ENCODE results near the gene GALR1.
A peak's percentile ranks its signal among the peaks of the same experiment; 100 is the strongest.
"Not testable (repeated sequence)": the region's sequence is repeated elsewhere in the genome, so short reads cannot be mapped to it uniquely, and the experiment has no call there.

Gene GALR1

DNA sequence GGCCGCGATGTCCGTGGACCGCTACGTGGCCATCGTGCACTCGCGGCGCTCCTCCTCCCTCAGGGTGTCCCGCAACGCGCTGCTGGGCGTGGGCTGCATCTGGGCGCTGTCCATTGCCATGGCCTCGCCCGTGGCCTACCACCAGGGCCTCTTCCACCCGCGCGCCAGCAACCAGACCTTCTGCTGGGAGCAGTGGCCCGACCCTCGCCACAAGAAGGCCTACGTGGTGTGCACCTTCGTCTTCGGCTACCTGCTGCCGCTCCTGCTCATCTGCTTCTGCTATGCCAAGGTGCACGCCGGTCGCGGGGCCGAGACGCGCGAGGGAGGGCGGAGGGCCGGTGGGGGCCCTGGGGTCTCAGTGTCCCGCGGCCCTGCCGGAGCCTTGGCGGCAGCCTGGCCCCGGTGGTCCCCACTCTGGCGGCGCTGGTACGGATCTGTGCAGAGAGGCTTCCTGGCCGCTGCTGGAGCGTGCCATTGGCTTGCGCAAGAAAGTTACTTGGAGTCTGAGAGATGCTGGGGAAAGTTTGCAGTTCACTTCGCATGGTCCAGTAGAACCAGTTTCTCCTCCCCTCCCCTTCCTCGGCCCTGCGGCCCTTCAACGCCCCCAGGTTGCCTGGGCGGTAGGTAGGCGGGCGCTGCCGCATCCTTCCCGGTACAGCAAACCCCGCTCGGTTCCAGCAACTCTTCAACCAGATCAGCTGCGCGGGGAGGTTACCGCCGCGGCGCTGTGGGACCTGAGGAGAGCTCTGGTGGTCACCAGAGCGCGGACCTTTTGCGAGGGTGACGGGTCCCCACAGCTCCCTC, 1.5 kb downstream of the GALR1 start:
- DNase-seq (ENCODE audit: low read depth in 2 of 2): no peak

- DNase-seq (ENCODE audit: low read depth in 2 of 2): no peak
Measured at GRCh38 chr18:77251730-77252050, 2.0 kb downstream of the GALR1 start.

DNA sequence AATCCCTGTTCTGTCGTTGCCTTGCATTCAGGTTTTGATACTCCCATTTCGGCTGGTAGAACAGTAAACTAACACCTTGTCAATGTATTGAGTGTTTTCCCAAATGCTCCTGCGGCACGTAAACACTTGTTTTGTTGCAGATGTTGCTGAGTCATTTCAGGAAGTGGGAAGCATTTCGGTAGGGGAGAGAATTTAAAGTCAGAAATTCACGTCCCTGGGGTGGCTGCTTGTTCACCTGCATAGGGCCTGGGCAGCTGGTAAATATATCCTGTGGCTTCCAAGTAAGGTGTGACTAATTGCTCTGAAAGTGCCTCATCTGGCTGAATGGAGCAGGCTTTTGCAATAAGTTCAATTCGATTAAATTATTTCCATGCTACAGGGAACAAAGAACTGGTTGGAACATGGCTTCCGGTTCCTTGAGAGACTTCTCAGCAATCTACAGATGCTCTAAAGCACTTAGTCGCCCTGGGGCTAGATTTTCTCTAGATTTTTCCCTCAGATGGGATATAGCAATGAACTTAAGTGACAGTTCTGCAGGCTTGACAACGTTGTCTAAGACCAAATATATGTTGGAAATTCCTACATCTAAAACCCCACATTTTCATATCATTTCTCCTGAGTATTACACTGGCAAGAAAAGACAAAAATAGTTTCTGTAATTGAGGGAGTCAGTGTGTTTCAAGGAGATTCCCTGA, 5.2 kb downstream of the GALR1 start:
- no peak for DNase-seq (ENCODE audit: low read depth in 2 of 2)

DNA sequence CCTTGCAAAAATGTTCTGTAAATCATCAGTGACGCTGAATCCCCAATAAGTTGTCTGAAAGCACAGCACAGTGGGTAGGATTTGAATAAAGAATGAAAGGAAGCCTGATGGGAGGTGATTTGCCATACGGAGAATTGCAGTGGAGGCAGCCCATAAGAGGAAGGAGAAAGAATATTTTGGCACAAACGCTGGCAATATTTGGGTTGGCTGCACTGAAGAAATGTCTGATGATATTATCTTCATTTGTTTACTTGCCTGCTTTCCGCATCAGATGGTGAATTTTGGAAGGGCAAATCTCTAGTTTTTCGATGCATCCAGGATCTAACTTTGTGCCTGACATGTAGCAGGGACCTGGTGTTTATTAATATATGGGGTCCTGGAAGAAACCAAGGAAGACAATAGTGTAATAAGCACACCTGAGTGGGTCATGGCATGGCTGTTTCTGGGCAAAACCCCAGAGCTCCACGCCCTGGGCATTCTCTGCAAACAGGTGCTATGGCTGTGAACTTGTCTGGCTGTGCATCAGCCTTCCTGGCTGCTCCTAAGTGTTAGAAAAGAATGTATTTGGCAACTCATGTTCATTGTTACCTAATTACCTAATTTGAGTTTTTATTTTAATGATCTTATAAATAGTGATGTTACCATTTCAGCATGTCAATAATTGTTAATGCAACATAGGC, 5.9 kb downstream of the GALR1 start:
- no peak for DNase-seq (ENCODE audit: low read depth in 2 of 2)

- no peak for DNase-seq (ENCODE audit: low read depth in 2 of 2)
Measured at GRCh38 chr18:77262643-77263465, 13.2 kb downstream of the GALR1 start.

- no peak for DNase-seq (ENCODE audit: low read depth in 2 of 2)
Measured at GRCh38 chr18:77263466-77263763, 13.8 kb downstream of the GALR1 start.

DNA sequence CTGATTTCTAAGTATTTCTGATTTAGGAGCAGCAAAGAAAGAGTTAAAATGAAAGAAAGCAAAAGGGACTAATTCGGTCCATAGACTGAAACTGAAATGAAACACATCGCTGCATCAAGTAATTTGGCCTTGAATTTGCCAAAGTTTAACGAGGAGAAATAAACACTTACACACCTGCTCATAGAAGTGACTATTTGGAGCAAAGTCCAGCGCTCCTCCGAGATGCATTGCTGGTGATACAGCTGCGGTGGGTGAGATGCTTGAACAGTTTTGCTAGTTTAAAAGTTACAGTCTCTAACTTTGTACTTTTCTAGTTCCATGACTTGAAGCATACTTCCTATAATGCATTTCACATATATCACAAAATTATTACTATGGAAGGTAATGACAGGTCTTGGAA, 18.3 kb downstream of the GALR1 start:
- no peak for DNase-seq (ENCODE audit: low read depth in 2 of 2)

GRCh38 chr18:77268456-77268855, 18.8 kb downstream of the GALR1 start:
- DNase-seq (ENCODE audit: low read depth in 2 of 2): no peak

GRCh38 chr18:77271576-77272481, 22.2 kb downstream of the GALR1 start:
- DNase-seq (ENCODE audit: low read depth in 2 of 2): peak; percentile 21 to 29

- DNase-seq (ENCODE audit: low read depth in 2 of 2): not testable (repeated sequence)
Measured at GRCh38 chr18:77290841-77291240, 41.2 kb downstream of the GALR1 start.

GRCh38 chr18:77298172-77298571, 48.5 kb downstream of the GALR1 start:
- no peak for DNase-seq (ENCODE audit: low read depth in 2 of 2)

DNA sequence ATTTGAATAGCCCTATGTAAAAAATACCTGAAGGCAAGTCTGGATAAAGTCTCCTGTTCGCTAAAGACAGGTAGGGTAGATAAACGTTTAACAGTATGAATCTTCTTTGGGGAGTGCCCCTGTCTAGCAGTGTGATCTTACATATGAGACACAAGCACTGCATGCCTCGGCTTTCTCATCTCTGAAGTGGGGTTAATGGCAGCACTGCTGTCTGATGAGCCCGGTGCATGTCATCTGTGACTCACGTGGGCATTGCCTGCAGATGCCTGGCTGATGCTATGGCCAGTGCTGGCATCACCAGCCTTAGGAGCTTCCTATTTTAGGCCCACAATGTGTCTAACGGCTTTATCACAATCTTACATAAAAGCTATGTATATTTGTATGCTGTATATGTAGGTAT, 50.1 kb downstream of the GALR1 start:
- no peak for DNase-seq (ENCODE audit: low read depth in 2 of 2)

DNA sequence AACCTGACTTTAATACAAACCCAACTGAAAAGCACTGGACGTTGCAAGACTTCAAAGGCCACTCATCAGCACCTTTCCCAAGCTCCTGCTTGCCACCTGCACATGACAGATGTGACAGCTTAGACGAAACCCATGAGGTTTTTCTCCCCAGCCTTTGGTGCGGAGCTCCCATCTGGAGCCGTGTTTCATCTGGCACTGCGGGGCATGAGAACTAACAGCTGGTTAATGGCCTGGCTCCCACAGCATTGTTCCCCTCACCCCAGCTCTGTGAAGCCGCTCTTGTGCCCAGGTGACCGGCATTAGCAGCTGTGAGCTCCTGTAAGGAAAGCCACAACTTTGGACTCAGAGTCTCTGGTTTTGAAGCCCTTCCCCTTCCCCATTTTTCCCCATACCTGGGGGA, 50.9 kb downstream of the GALR1 start:
- DNase-seq (ENCODE audit: low read depth in 2 of 2): no peak

DNA sequence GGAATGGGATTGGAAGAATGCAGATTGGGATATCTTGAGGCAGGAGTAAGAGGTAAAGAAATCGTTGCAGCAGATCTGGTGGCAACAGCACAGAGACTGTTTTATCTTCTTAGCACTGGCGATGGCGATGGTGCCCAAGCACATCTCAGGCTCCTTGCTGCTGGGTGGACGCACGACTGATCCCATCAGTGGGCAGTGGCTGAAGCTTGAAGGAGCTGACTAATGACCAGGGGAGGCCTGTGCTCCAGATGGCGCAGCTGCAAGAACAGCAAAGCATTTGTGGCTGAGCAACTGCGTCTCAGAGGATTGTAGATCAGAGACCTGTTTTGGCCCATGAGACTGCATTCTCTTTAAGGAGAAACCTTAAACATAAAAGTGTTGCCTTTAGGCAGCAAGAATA, 54.6 kb downstream of the GALR1 start:
- DNase-seq (ENCODE audit: low read depth in 2 of 2): no peak

GRCh38 chr18:77305676-77306075, 56.0 kb downstream of the GALR1 start:
- no peak for DNase-seq (ENCODE audit: low read depth in 2 of 2)

GRCh38 chr18:77308216-77308615, 58.6 kb downstream of the GALR1 start:
- no peak for DNase-seq (ENCODE audit: low read depth in 2 of 2)

GRCh38 chr18:77314511-77314910, 64.9 kb downstream of the GALR1 start:
- no peak for DNase-seq (ENCODE audit: low read depth in 2 of 2)

DNA sequence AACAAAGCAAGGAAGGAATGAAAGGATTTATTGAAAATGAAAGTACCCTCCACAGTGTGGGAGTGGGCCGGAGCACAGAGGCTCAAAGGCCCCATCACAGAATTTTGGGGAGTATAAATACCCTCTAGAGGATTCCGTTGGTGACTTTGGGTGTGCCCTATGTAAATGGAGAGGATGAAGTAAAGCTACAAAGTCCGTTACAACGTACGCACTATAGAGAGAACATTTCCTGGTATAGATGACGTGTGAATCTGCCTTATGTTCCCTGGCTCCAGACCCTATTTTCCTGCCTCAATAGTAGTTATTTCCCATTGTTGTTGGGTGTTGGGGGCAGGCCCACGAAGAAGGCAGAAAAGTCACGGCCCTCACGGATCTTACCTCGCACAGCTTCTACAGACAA, 65.3 kb downstream of the GALR1 start:
- no peak for DNase-seq (ENCODE audit: low read depth in 2 of 2)

DNA sequence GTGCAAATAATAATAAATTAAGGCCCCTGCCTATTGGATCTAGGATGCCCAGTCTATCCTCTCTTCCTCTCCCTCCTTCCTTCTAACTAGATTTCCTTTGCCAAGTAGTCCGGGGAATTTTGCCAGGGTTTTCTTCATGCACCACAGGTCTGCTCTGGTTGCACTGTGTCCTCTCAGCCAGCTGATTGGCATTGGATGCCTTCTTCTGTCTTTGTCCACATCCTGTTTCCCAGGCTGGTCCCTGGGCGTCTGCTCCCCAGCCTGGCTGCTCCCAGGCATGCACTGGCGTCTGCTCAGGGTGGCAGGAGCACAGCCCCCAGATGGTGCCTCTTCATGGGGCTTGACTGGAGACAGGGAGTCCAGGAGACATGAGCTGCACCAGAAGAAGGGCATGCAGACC, 66.4 kb downstream of the GALR1 start:
- no peak for DNase-seq (ENCODE audit: low read depth in 2 of 2)

DNA sequence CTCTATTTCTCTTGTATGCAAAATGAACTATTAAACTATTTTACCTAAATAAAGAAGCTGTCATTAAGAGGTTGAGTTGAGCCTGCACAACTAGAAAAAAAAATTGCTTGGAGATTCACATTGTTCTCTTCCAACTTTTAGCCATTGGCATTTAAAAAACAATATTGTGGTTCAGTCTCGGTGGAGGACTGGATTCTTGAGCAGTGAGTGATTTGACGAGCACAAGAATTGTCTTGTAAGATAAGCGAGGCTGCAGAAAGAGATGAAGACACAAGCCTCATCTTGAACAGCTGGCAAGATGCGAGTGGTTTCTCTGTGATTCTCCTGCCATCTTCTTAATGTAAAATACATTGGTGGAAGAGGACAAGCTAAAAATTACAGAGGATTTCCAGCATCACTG, 67.0 kb downstream of the GALR1 start:
- DNase-seq (ENCODE audit: low read depth in 2 of 2): peak in 1 of 2 experiments; percentile 0

GRCh38 chr18:77320971-77321559, 71.4 kb downstream of the GALR1 start:
- no peak for DNase-seq (ENCODE audit: low read depth in 2 of 2)
